Loucy (cell line): ENCODE data around the gene KRT38.

ENCODE experiments used
- H2AFZ ChIP-seq: fragments of 200-600 bp; sonication (generic); 2 replicates; pipeline ENCODE4 v1.6.0; 2016; ENCODE audit warnings: antibody characterized with exemption, mild to moderate bottlenecking, low read length, moderate library complexity
- H3F3A ChIP-seq: fragments of 200-600 bp; 2 replicates; pipeline ENCODE4 v1.6.0; 2016; ENCODE audit warnings: antibody characterized with exemption, low read depth, mild to moderate bottlenecking
- H3K27me3 ChIP-seq: fragments of 200-600 bp; sonication (generic); 2 replicates; pipeline ENCODE4 v1.6.1; 2014; ENCODE audit warnings: low read length, mild to moderate bottlenecking; ENCODE audit not compliant: insufficient read depth, poor library complexity, severe bottlenecking
- H3K36me3 ChIP-seq: fragments of 200-600 bp; sonication (generic); 2 replicates; pipeline ENCODE4 v1.6.1; 2016; ENCODE audit warnings: low read length; ENCODE audit not compliant: insufficient read depth
- H3K4me1 ChIP-seq: fragments of 200-600 bp; sonication (generic); 2 replicates; pipeline ENCODE4 v1.5.1; 2014; ENCODE audit warnings: low read length, mild to moderate bottlenecking; ENCODE audit not compliant: insufficient read depth, poor library complexity, severe bottlenecking
- H3K4me2 ChIP-seq: fragments of 200-600 bp; sonication (generic); 2 replicates; pipeline ENCODE4 v1.6.0; 2014; ENCODE audit warnings: antibody characterized with exemption, low read length, low read depth, mild to moderate bottlenecking; ENCODE audit not compliant: poor library complexity, severe bottlenecking
- H3K4me3 ChIP-seq: fragments of 200-600 bp; sonication (generic); 2 replicates; pipeline ENCODE4 v1.5.1; 2014; ENCODE audit warnings: low read length, mild to moderate bottlenecking, mixed read lengths; ENCODE audit not compliant: poor library complexity, severe bottlenecking
- H3K79me2 ChIP-seq: fragments of 200-600 bp; sonication (generic); 2 replicates; pipeline ENCODE4 v1.6.1; 2014; ENCODE audit warnings: low read length; ENCODE audit not compliant: insufficient read depth
- H3K9ac ChIP-seq: fragments of 200-600 bp; sonication (generic); 2 replicates; pipeline ENCODE4 v1.6.0; 2014; ENCODE audit warnings: mild to moderate bottlenecking, low read depth, low read length, moderate library complexity; ENCODE audit not compliant: poor library complexity, severe bottlenecking
- H3K9me2 ChIP-seq: fragments of 200-600 bp; sonication (generic); replicated peaks from 2 replicates; pipeline ENCODE4 v1.6.1; 2016; ENCODE audit warnings: low read depth, low read length, mixed read lengths
- H3K9me3 ChIP-seq: fragments of 200-600 bp; sonication (generic); 2 replicates; pipeline ENCODE4 v1.6.1; 2014; ENCODE audit warnings: mild to moderate bottlenecking, antibody characterized with exemption, low read length, low read depth; ENCODE audit not compliant: insufficient read depth
- H4K20me1 ChIP-seq: fragments of 200-600 bp; sonication (generic); 2 replicates; pipeline ENCODE4 v1.6.0; 2014; ENCODE audit warnings: antibody characterized with exemption, low read length, mild to moderate bottlenecking; ENCODE audit not compliant: insufficient read depth, poor library complexity, severe bottlenecking
- EZH2phosphoT487 ChIP-seq: fragments of 200-600 bp; IDR thresholded peaks from 2 replicates; pipeline ENCODE4 v1.6.1; 2018; ENCODE audit warnings: antibody characterized with exemption, mild to moderate bottlenecking, moderate library complexity, borderline replicate concordance
- TF ChIP-seq, protein P1 (sequence below): fragments of 200-600 bp; sonication (generic); conservative IDR thresholded peaks from 2 replicates; pipeline ENCODE4 v1.5.1; 2014; ENCODE audit warnings: mild to moderate bottlenecking, antibody characterized with exemption, low read length

KRT38 gene

DNA sequence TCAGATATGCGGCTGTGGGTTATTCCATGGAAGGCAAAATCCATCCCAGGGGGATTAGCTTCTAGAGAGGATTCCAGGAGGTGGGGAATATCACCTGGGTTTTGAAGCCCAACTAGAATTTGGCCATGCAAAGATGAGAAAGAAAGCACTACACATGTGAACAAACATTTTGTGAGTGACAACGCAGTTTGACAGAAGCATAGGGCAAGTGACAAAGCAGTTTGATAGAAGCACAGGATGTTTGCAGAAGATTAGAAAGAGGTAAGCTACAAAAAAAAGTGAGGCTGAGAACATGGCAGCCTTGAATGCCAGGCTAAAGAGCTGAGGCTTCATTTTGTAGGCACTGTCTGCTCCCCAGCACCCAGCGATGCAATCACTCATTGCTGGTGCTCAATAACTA, 12.3 kb upstream of the KRT38 start:
- H3K9me3 ChIP-seq: no peaks in the 10 kb centered on the region
- H2AFZ ChIP-seq: no peak overlapping the region
- no peaks in the 10 kb centered on the region for H3F3A ChIP-seq
- no peak overlapping the region for H3K4me3 ChIP-seq
- no peaks in the 10 kb centered on the region for H3K4me1 ChIP-seq
- H3K79me2 ChIP-seq: no peaks in the 10 kb centered on the region
- H3K9me2 ChIP-seq: no peaks in the 10 kb centered on the region
- TF ChIP-seq, protein P1, sequence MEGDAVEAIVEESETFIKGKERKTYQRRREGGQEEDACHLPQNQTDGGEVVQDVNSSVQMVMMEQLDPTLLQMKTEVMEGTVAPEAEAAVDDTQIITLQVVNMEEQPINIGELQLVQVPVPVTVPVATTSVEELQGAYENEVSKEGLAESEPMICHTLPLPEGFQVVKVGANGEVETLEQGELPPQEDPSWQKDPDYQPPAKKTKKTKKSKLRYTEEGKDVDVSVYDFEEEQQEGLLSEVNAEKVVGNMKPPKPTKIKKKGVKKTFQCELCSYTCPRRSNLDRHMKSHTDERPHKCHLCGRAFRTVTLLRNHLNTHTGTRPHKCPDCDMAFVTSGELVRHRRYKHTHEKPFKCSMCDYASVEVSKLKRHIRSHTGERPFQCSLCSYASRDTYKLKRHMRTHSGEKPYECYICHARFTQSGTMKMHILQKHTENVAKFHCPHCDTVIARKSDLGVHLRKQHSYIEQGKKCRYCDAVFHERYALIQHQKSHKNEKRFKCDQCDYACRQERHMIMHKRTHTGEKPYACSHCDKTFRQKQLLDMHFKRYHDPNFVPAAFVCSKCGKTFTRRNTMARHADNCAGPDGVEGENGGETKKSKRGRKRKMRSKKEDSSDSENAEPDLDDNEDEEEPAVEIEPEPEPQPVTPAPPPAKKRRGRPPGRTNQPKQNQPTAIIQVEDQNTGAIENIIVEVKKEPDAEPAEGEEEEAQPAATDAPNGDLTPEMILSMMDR: no peak
- no peak for TF ChIP-seq EZH2phosphoT487
- H3K9ac ChIP-seq: no peak overlapping the region
- no peaks in the 10 kb centered on the region for H4K20me1 ChIP-seq
- H3K27me3 ChIP-seq: peaks cover 8% of the 10 kb centered on the region
- H3K4me2 ChIP-seq: no peak overlapping the region
- no peaks in the 10 kb centered on the region for H3K36me3 ChIP-seq

DNA sequence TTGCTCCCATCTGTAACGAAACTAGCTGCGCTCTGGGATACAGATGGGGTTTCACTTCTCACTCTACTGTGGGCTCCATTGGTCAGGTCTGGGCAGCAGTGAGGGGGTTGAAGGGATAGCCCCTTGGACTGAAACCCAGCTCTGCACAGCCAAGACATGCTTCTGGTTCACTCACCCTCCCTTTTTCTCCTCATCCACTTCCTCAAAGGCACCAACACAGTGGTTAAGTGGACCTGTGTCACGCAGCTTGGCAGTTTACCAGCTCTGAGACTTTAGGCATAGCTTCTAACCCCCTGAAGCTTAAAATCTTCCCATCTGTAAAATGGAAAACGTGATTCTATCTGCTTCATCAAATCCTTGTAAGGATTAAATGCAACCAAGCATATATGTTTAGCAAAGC, 11.5 kb upstream of the KRT38 start:
- Histone ChIP-seq H3K9ac (no peak overlapping the region), H4K20me1 (no peaks in the 10 kb centered on the region), H3K9me2 (no peaks in the 10 kb centered on the region), H3K4me1 (no peaks in the 10 kb centered on the region), H3K27me3 (peaks cover 8% of the 10 kb centered on the region), H3K4me2 (no peak overlapping the region), H3K4me3 (no peak overlapping the region), H2AFZ (no peak overlapping the region), H3F3A (no peaks in the 10 kb centered on the region), H3K36me3 (no peaks in the 10 kb centered on the region), H3K9me3 (no peaks in the 10 kb centered on the region), H3K79me2 (no peaks in the 10 kb centered on the region)
- no peak for TF ChIP-seq EZH2phosphoT487
- TF ChIP-seq, protein P1: no peak

DNA sequence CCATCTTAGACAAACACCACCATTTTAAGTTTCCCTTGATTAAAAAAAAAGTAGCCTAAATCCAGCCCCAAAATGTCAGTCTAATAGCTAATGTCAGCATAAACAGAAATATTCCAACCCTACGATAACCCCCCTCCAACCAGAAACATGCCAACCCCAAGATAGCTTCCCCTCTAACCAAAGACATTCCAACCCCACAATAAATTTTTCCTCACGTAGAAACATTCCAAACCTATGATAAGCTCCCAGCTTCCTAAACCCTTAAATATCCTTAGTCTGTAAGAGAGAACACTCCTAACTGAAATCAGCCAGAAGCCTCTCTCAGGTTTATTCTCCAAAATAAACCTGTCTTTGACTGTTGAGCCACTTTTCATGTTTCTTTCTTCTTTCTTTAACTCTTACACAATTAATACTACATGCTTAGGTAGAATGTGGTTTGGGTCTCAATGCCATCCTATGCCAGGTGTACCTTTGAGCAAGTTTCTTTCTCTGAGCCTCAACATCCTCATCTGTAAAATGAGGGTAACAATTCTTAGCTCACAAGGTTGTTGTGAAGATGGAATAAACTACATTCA, 10.5 kb upstream of the KRT38 start:
- Histone ChIP-seq H3K9ac (no peak overlapping the region), H3F3A (no peaks in the 10 kb centered on the region), H3K4me2 (no peak overlapping the region), H4K20me1 (no peaks in the 10 kb centered on the region), H3K36me3 (no peaks in the 10 kb centered on the region), H3K27me3 (peaks cover 8% of the 10 kb centered on the region), H3K4me3 (no peak overlapping the region), H2AFZ (no peak overlapping the region), H3K79me2 (no peaks in the 10 kb centered on the region), H3K4me1 (no peaks in the 10 kb centered on the region), H3K9me2 (no peaks in the 10 kb centered on the region), H3K9me3 (no peaks in the 10 kb centered on the region)
- TF ChIP-seq, protein P1: no peak
- no peak for TF ChIP-seq EZH2phosphoT487
